ENCODE results near the gene KCTD7. TPM values are rescaled to one million over a fixed set of nuclear protein-coding genes. Genes with fewer than 3 reads are reported as not detected.
A peak's percentile ranks its signal among the peaks of the same experiment; 100 is the strongest.

Gene KCTD7
- total and polyA plus RNA-seq, 10 donors, result 2.3 to 25.0 (median 14.5) TPM

DNA sequence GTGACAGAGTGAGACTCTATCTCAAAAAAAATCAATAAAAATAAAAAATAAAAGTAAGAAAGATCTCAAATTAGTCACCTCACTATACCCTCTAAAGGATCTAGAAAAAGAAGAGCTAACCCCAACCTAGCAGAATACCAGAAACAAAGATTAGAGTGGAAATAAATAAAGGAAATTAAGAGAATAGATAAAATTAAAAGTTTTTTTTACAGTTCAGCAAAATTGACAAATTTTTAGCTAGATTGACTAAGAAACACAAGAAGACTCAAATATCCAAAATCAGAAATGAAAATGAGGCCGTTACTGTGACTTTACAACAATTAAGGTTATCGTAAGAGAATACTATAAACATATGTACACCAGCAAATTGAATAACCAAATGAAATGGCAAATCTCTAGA lies 29.1 kb downstream of the KCTD7 start:
- intact Hi-C loops (cut with DNase I; ENCODE audit: low total_unique reads), result no loop called here
- 47 to 97% (median 70%) methylated on average over 2 of the region's 2 CpGs for WGBS, 5 donors
- DNase-seq, result no peak
- TF ChIP-seq, protein P1, sequence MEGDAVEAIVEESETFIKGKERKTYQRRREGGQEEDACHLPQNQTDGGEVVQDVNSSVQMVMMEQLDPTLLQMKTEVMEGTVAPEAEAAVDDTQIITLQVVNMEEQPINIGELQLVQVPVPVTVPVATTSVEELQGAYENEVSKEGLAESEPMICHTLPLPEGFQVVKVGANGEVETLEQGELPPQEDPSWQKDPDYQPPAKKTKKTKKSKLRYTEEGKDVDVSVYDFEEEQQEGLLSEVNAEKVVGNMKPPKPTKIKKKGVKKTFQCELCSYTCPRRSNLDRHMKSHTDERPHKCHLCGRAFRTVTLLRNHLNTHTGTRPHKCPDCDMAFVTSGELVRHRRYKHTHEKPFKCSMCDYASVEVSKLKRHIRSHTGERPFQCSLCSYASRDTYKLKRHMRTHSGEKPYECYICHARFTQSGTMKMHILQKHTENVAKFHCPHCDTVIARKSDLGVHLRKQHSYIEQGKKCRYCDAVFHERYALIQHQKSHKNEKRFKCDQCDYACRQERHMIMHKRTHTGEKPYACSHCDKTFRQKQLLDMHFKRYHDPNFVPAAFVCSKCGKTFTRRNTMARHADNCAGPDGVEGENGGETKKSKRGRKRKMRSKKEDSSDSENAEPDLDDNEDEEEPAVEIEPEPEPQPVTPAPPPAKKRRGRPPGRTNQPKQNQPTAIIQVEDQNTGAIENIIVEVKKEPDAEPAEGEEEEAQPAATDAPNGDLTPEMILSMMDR (IDR thresholded peaks at IDR 0.05 in 8 of 11, conservative IDR thresholded peaks at IDR 0.05 in 3 of 11), result no peak
- H3K27ac ChIP-seq, result no peak overlapping the region
- H3K4me3 ChIP-seq, result no peak overlapping the region
- H3K36me3 ChIP-seq, result no peaks in the 10 kb centered on the region
- H3K9me3 ChIP-seq, result peaks cover 0 to under 1% (median 0%) of the 10 kb centered on the region in 8 donors
- H3K4me1 ChIP-seq, result peaks cover 0 to 32% (median 19%) of the 10 kb centered on the region in 6 donors
- H3K27me3 ChIP-seq (replicated peaks in 1 of 7), result no peaks in the 10 kb centered on the region

DNA sequence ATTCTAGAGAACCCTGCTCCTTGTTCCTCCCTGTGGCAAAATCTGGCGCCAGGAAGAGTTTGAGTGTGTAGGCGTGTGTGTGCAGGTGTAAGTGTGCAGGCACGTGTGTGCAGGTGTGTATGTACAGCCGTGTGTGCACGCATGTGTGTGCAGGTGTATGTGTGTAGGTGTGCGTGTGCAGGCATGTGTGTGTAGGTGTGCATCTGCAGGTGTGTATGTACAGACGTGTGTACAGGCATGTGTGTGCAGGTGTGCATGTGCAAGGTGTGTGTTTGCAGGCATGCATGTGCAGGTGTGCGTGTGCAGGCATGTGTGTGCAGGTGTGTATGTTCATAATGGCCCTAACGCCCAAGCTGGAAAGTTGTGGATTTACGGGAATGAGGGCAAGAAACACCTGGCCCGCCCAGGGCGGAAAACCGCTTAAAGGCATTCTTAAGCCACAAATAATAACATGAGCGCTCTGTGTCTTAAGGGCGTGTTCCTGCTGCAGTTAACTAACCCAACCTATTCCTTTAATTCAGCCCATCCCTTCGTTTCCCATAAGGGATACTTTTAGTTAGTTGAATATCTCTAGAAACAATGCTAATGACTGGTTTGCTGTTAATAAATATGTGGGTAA lies 34.1 kb downstream of the KCTD7 start:
- TF ChIP-seq POLR2A (IDR thresholded peaks at IDR 0.05) (no peak), POLR2AphosphoS5 (IDR thresholded peaks at IDR 0.05) (no peak)
- TF ChIP-seq, protein P1 (IDR thresholded peaks at IDR 0.05 in 8 of 11, conservative IDR thresholded peaks at IDR 0.05 in 3 of 11), result no peak
- Histone ChIP-seq H3K36me3 (no peaks in the 10 kb centered on the region), H3K27me3 (replicated peaks in 1 of 7) (no peaks in the 10 kb centered on the region), H3K9me3 (peaks cover 0 to 3% (median 0%) of the 10 kb centered on the region in 8 donors), H3K27ac (no peak overlapping the region), H3K4me1 (peaks cover 0 to 4% (median 0%) of the 10 kb centered on the region in 6 donors), H3K4me3 (no peak overlapping the region)
- intact Hi-C loops (cut with DNase I; ENCODE audit: low total_unique reads), result no loop called here
- peak; percentile 57 for DNase-seq
- WGBS, 5 donors, result 89 to 96% (median 92%) methylated on average over 16 of the region's 16 CpGs

DNA sequence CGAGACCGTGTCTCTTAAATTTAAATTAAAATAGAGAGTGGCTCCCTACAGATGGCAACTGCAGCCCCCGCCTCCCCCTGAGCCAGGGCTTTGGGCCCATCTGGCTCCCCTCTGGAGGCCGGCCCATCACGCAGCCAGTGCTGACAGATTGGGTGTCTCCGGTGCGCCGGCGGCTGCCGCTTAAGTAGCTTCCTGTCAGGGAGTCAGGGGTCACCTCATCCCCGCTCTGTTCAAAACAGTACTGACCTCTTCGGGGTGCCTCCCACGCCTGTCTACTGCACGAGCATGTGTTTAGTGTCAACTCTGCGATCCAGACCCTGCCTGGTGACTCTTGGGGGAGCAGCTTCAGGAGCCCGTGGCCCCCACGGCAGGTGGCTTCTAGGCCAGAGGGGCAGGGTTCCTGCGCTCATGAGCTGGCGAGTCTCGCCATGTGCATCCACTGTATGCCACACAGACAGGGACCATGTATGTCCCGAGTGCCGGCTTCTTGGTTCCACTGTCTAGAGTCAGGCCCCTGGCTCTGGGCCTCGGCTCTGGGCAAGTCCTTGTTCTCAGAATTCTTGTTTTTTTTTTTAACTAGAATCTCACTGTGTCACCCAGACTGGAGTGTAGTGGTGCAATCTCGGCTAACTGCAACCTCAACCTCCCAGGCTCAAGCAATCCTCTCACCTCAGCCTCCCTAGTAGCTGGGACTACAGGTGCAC lies 36.1 kb downstream of the KCTD7 start:
- peaks cover 0 to 4% (median 0%) of the 10 kb centered on the region in 6 donors for H3K4me1 ChIP-seq
- H3K4me3 ChIP-seq, result no peak overlapping the region
- TF ChIP-seq POLR2AphosphoS5 (IDR thresholded peaks at IDR 0.05), result peak; percentile 15 to 62 (median 23)
- TF ChIP-seq, protein P1 (IDR thresholded peaks at IDR 0.05 in 8 of 11, conservative IDR thresholded peaks at IDR 0.05 in 3 of 11), result no peak
- H3K27ac ChIP-seq, result peak overlapping the region in 1 of 8 donors; percentile 21
- intact Hi-C loops (cut with DNase I; ENCODE audit: low total_unique reads), result no loop called here
- H3K9me3 ChIP-seq, result peaks cover 0 to 3% (median 0%) of the 10 kb centered on the region in 8 donors
- 72 to 81% (median 73%) methylated on average over 15 to 24 of the region's 24 CpGs for WGBS, 5 donors
- peak; percentile 71 for DNase-seq
- peaks cover 0 to 17% (median 0%) of the 10 kb centered on the region in 6 donors for H3K36me3 ChIP-seq
- H3K27me3 ChIP-seq (replicated peaks in 1 of 7), result no peaks in the 10 kb centered on the region

DNA sequence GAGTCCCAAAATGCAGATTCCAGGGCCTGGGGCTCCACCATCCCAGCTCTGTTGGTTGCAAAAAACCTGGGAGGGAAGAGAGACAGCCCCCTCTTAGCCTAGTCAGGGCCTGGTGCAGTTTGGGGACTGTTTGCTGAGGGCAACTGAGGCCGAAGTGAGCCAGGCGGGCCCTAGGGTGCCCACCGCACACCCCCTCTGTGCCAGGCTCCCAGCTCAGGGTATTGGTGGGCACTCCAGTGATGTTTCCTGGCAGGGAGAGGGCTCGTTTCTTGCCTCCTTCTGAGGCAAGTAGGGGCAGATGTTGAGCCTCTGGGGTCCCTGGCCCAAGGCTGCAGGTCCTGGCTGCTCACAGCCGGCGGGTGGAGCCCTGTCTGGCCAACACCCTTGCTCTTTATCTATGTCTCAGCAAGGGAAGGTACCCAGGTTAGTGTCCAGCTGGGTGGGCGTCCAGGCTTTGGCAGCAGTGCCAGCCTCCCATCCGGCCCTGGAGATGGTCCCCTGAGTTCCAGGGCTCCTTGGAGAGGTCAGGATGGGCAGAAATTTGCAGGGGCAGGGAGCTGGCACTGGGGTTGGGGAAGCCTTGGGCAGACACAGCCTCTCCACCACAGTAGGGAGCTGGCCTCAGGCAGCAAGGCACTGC lies 37.8 kb downstream of the KCTD7 start:
- 90 to 95% (median 92%) methylated on average over 6 to 8 of the region's 8 CpGs for WGBS, 5 donors
- peaks cover 0 to 3% (median 0%) of the 10 kb centered on the region in 8 donors for H3K9me3 ChIP-seq
- no peaks in the 10 kb centered on the region for H3K27me3 ChIP-seq (replicated peaks in 1 of 7)

More for the DNA sequence above, 37.8 kb downstream of the KCTD7 start:
- Histone ChIP-seq H3K4me3 (no peak overlapping the region), H3K36me3 (peaks cover 0 to 17% (median 0%) of the 10 kb centered on the region in 6 donors), H3K4me1 (peaks cover 0 to 4% (median 0%) of the 10 kb centered on the region in 6 donors), H3K27ac (no peak overlapping the region)
- intact Hi-C loops (cut with DNase I; ENCODE audit: low total_unique reads), result no loop called here
- DNase-seq, result peak; percentile 58
- TF ChIP-seq POLR2AphosphoS5 (IDR thresholded peaks at IDR 0.05), result no peak
- TF ChIP-seq, protein P1 (IDR thresholded peaks at IDR 0.05 in 8 of 11, conservative IDR thresholded peaks at IDR 0.05 in 3 of 11), result no peak
- TF ChIP-seq POLR2A (IDR thresholded peaks at IDR 0.05), result no peak
